KBM-7 (cell line): ENCODE measurements around the gene STX18.
"Not testable (repeated sequence)": the region's sequence is repeated elsewhere in the genome, so short reads cannot be mapped to it uniquely, and the experiment has no call there.

ENCODE experiments used
- DNase-seq: peaks from one replicate; pipeline ENCODE4 v3.0.0-alpha.2; 2015
- in situ Hi-C: fragments of 300-500 bp; cut with MboI; formaldehyde crosslinking; loops from 2 replicates; pipeline ENCODE4 v1.14.3; 2020; ENCODE audit warnings: low sequenced_read_pairs, low pct_unique_long_range_greater_than_20kb, mixed read lengths

STX18 gene

GRCh38 chr4:4427121-4427870 is 114.6 kb downstream of the STX18 start:
- in situ Hi-C loops: no loop called here
- DNase-seq: no peak

GRCh38 chr4:4426511-4427120 is 115.2 kb downstream of the STX18 start:
- in situ Hi-C loops: no loop called here
- DNase-seq: no peak

GRCh38 chr4:4425696-4426095 is 116.2 kb downstream of the STX18 start:
- DNase-seq: no peak
- in situ Hi-C loops: no loop called here

GRCh38 chr4:4425119-4425690 is 116.6 kb downstream of the STX18 start:
- in situ Hi-C loops: no loop called here

GRCh38 chr4:4424499-4425115 is 117.2 kb downstream of the STX18 start:
- in situ Hi-C loops: no loop called here
- DNase-seq: no peak

More at GRCh38 chr4:4425119-4425690, 116.6 kb downstream of the STX18 start:
- DNase-seq: no peak

- in situ Hi-C loops: no loop called here
Measured at GRCh38 chr4:4423706-4424498, 117.9 kb downstream of the STX18 start.

GRCh38 chr4:4422856-4423499 is 118.9 kb downstream of the STX18 start:
- no peak for DNase-seq
- in situ Hi-C loops: no loop called here

More at GRCh38 chr4:4423706-4424498, 117.9 kb downstream of the STX18 start:
- DNase-seq: no peak

- DNase-seq, in situ Hi-C loops: not testable (repeated sequence)
Measured at GRCh38 chr4:4422117-4422516, 119.7 kb downstream of the STX18 start.

GRCh38 chr4:4421356-4421755 is 120.5 kb downstream of the STX18 start:
- in situ Hi-C loops: no loop called here
- no peak for DNase-seq

GRCh38 chr4:4420421-4420820 is 121.4 kb downstream of the STX18 start:
- in situ Hi-C loops: no loop called here

GRCh38 chr4:4419896-4420295 is 122.0 kb downstream of the STX18 start:
- in situ Hi-C loops: no loop called here
- DNase-seq: no peak

More at GRCh38 chr4:4420421-4420820, 121.4 kb downstream of the STX18 start:
- DNase-seq: no peak

GRCh38 chr4:4418676-4419390 is 123.0 kb downstream of the STX18 start:
- no peak for DNase-seq
- in situ Hi-C loops: no loop called here

GRCh38 chr4:4417886-4418285 is 124.0 kb downstream of the STX18 start:
- no peak for DNase-seq
- in situ Hi-C loops: no loop called here

GRCh38 chr4:4416981-4417380 is 124.9 kb downstream of the STX18 start:
- in situ Hi-C loops: no loop called here
- no peak for DNase-seq

GRCh38 chr4:4415806-4416805 is 125.7 kb downstream of the STX18 start:
- in situ Hi-C loops: no loop called here

GRCh38 chr4:4415107-4415805 is 126.6 kb downstream of the STX18 start:
- in situ Hi-C loops: no loop called here
- DNase-seq: no peak

More at GRCh38 chr4:4415806-4416805, 125.7 kb downstream of the STX18 start:
- DNase-seq: no peak
